GM11168 (cell line): Measurements from ENCODE around the gene FARP2.
"Not testable (repeated sequence)": the region's sequence is repeated elsewhere in the genome, so short reads cannot be mapped to it uniquely, and the experiment has no call there.

Experiments used
- in situ Hi-C: fragments of 300-500 bp; cut with MboI; formaldehyde crosslinking; loops from one replicate; pipeline ENCODE4 v1.12.0; 2022; ENCODE audit warnings: low sequenced_read_pairs; ENCODE audit not compliant: unreplicated experiment

The FARP2 gene

GRCh38 chr2:241396809-241397208, 40.7 kb downstream of the FARP2 start:
- in situ Hi-C loops = not testable (repeated sequence)

GRCh38 chr2:241399941-241400922, 44.1 kb downstream of the FARP2 start:
- in situ Hi-C loops = no loop called here

- in situ Hi-C loops = no loop called here
Measured at GRCh38 chr2:241408849-241409248, 52.8 kb downstream of the FARP2 start.

GRCh38 chr2:241410739-241411176, 54.7 kb downstream of the FARP2 start:
- in situ Hi-C loops = no loop called here

- in situ Hi-C loops = no loop called here
Measured at GRCh38 chr2:241412144-241412543, 56.1 kb downstream of the FARP2 start.

GRCh38 chr2:241413501-241413900, 57.4 kb downstream of the FARP2 start:
- in situ Hi-C loops = not testable (repeated sequence)

- in situ Hi-C loops = no loop called here
Measured at GRCh38 chr2:241413929-241414580, 58.0 kb downstream of the FARP2 start.

- in situ Hi-C loops = no loop called here
Measured at GRCh38 chr2:241415196-241415595, 59.1 kb downstream of the FARP2 start.

GRCh38 chr2:241417626-241418025, 61.5 kb downstream of the FARP2 start:
- in situ Hi-C loops = no loop called here

- in situ Hi-C loops = no loop called here
Measured at GRCh38 chr2:241421330-241421729, 65.2 kb downstream of the FARP2 start.

- in situ Hi-C loops = not testable (repeated sequence)
Measured at GRCh38 chr2:241421942-241422341, 65.9 kb downstream of the FARP2 start.

- in situ Hi-C loops = no loop called here
Measured at GRCh38 chr2:241422350-241422749, 66.3 kb downstream of the FARP2 start.

GRCh38 chr2:241423489-241423888, 67.4 kb downstream of the FARP2 start:
- in situ Hi-C loops = not testable (repeated sequence)

- in situ Hi-C loops = no loop called here
Measured at GRCh38 chr2:241425368-241425767, 69.3 kb downstream of the FARP2 start.

- in situ Hi-C loops = no loop called here
Measured at GRCh38 chr2:241430178-241430577, 74.1 kb downstream of the FARP2 start.

GRCh38 chr2:241432824-241433448, 76.9 kb downstream of the FARP2 start:
- in situ Hi-C loops = no loop called here

GRCh38 chr2:241437179-241437578, 81.1 kb downstream of the FARP2 start:
- in situ Hi-C loops = no loop called here

- in situ Hi-C loops = no loop called here
Measured at GRCh38 chr2:241441492-241441891, 85.4 kb downstream of the FARP2 start.

- in situ Hi-C loops = no loop called here
Measured at GRCh38 chr2:241443486-241444223, 87.6 kb downstream of the FARP2 start.

- in situ Hi-C loops = no loop called here
Measured at GRCh38 chr2:241445426-241445825, 89.3 kb downstream of the FARP2 start.
